GM11168 (cell line): ENCODE measurements around the gene TMEM87A.

Source experiments
- in situ Hi-C: fragments of 300-500 bp; cut with MboI; formaldehyde crosslinking; loops from one replicate; pipeline ENCODE4 v1.12.0; 2022; ENCODE audit warnings: low sequenced_read_pairs; ENCODE audit not compliant: unreplicated experiment

TMEM87A gene

DNA sequence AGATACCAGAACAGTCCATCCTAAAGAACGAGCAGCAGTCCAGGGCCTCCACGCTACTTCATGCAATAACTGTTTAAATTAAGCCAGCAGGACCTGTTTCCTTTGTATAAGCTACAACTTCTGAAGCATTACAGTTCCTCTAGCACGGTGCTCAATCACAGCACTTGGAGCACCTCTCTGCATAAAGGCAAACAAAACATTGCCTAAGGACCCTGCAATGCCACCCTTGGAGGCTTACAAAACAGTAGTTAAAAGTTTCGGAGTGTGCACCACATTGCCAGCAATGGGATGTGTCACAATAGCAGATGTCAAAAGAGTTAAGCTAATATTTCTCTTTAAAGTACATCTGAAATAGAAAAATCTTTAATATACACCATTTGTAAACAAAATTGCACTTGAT, 62.5 kb downstream of the TMEM87A start:
- in situ Hi-C loops: no loop called here

DNA sequence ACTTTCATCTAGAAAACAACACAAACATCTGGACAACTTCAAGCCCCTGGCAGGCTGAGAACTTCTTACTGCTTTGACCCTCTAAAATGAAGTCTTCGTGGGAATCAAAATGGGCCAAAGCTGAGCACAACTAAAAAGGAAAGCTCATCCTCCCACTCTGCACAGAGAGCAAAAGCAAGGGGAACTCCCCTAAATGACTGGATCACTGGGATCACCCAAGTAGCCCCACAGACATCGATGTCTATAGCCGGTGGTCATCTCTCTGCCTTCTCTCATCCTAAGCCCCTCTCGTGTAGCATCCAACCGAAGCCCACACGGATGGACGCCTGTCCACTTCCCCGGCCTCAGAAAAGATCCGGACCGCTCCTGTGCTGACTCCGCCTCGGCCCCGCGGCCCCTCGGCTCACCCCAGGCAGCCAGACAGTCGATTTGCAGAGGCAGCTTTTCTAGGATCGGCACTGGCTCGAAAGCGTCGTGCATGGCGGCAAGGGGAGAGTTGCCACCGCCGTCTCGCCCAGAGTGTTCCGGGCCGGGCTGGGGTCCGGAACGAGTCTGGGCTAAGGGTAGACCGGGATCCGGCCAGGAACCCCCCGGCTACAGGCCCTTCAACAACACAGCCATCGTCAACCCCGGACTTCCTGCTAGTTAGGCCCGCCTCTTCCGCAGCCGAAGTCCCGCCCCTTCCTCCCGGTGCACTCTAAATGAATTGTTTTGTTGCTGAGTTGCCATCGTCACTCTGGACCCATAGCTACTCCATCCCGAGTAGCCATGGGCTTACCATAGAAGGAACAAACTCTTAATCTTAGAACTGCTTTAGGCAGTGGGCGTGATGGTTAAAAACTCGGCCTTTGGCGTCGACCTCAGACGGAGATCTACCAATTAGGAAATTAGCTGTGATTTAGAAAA, 65.3 kb downstream of the TMEM87A start, which contains the start of gene VPS39:
VPS39 (minus strand) TSS at position 631 of the 906 bp plus-strand sequence; CDS start at position 480, 151 bp downstream.
- in situ Hi-C loops: no loop called here

DNA sequence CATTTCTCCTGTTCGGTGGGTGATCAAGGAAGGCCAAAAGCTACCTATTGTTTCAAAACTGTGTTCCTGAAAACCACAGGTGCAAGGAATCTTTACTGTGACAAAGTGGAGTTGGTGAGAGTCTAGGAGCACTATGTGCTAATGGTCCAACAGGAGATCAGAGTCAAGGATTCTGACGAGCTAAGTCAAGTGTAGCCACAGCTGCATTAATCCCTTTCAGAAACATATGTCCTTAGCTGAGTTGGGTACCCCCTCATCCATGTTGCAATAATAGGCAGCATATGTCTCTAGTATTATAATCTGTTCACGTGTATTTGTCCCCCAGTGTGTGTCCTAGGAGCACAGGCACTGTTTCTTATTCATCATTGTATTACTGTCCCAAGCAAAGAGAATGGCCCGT, 66.8 kb downstream of the TMEM87A start:
- in situ Hi-C loops: no loop called here

DNA sequence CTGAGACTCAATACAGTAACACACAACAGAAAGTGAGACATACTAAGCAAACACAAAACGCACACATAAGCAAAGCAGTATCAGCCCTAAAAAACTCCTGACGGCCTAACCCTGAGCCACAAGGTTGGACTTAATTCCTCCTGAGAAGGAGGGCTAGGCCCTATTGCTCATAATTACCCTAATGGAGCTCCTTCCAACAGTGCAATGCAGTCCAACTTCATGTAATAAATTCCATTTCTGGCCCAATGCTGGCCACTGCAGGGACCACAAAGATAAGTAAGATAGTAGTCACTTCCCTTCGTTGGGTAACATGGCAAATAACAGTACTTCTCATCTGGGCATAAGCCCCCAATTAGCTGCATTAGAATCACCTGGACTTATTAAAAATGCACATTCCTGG, 69.3 kb downstream of the TMEM87A start:
- in situ Hi-C loops: no loop called here

DNA sequence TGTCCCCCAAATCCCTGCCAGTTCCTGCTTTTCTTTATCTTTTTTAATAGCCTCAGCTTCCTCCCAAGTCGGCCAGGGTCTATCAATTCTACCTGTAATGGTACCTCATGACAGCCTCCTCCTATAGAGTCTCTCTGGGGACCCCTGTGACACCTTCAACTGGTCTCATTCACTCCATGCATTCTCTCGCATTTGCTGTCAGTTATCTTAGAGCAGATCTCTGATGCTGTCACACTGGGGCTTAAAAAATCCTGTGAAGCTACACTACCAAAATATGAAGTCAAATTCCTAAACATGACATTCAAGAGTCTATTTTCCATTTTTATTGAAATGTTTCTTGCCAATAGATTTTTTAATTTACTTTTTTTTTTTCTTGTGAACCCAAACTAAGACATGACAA, 70.6 kb downstream of the TMEM87A start:
- in situ Hi-C loops: no loop called here

DNA sequence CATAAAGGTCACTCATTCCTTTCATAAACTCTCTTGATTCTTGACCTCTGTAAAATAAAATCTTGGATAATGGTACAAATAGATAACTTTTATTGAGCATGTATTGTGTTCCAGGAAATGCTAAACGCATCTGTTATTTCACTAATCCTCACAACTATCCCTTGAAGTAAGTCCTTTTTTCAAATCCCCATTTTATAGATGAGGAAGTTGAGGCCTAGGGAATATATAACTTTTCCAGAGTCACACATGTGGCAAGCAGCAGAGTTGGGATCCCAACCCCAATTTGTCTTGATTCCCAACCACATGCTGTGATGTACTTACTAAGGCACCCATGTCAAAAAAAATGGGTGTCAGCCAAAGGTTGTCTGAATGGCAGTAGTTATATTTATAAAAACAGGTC, 71.4 kb downstream of the TMEM87A start:
- in situ Hi-C loops: no loop called here

DNA sequence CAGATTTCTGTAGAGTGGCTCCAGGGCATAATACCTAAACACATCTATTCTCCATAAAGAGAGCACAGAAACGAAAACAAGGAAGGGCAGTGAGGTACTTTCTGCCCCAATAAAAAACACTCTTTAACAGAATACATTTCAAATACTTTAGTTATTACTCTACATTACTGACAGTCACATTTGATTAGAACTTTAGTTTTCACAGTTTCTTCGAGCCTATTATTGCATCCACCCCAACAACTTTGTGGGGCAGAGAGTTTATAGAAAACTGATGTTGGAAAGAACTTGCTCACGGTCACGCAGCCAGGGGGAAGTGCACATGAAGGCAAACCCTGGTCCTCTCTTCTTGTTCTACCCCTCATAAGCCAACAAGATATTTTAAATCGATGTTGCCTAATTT, 74.1 kb downstream of the TMEM87A start:
- in situ Hi-C loops: no loop called here

DNA sequence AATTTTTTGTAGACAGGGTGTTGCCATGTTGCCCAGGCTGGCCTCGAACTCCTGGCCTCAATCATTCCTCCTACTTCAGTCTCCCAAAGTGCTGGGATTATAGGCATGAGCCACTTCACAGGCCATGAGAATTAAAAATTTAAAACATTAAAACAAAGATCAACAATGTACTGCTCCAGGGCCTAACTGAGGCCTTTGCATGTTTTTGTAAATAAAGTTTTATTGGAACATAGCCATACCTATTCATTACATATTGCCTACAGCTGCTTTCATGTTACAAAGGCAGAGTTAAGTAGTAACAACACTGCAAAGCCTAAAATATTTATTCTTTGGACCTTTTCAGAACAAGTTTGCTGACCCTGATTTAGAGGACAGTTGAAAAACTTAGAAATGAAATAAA, 74.7 kb downstream of the TMEM87A start:
- in situ Hi-C loops: no loop called here

DNA sequence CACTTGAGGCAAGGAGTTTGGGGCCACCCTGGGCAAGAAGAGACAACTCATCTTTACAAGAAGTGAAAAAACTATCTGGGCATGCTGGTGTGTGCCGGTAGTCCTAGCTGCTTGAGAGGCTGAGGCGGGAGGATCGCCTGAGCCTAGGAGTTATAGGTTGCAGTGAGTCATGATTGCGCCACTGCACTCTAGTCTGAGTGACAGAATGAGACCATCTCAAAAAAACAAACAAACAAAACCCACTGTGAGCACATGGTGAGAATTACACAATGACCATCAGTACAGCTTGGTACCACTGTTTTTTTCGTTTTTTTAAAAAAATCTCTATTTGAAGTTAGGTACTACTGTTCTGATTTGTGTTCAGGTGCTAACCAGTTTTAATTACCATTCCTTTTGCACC, 78.7 kb downstream of the TMEM87A start:
- in situ Hi-C loops: no loop called here

DNA sequence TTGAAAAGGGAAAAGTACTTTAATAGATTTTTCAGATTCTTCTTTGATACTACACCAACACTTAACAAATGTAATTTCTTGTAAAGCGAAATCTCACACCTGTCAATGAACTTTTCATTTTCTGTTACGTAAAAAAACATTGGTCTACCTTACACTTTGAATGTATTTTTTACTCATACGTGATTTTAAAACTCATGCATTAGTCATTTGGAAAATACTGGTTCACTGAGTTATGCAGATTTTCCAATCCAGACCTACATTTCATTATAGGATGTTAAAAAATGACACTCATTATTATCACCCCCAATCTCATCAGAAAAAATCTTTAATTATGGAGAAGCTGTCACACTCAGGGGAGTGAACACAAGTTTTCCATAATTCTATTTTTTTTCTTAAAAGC, 79.8 kb downstream of the TMEM87A start:
- in situ Hi-C loops: no loop called here

DNA sequence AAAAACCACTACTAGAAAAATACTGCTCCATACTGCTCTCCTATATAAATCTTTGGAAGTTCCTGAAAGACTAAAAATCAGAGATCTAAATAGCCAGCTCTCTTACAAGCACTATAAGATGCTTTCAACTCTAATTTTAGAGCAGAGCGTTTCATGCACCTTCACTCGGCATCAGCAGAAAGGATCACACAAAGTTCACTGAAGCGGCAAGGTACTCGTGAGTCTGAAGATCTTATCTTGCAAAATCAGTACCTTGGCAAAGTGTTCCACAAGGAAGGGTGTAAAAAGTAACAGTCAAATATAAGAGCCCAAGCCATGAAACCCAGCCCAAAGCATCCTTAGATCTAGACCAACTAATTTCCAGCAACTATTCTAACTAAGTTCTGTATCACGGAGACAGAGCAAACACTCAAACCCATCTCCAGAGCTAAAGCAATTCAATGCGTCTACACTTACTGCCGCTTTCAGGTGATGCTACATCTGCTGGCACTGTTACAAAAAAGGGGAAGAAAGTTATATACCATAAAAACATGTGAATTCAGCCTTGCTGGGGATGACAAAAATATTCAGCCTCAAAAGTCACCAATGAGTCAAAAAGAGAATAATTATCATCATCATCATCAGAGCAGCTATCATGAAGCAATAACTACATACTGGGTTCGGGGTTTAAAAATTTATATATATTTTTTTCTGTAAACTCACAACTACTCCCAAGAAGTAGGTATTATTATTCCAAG, 81.5 kb downstream of the TMEM87A start:
- in situ Hi-C loops: no loop called here

DNA sequence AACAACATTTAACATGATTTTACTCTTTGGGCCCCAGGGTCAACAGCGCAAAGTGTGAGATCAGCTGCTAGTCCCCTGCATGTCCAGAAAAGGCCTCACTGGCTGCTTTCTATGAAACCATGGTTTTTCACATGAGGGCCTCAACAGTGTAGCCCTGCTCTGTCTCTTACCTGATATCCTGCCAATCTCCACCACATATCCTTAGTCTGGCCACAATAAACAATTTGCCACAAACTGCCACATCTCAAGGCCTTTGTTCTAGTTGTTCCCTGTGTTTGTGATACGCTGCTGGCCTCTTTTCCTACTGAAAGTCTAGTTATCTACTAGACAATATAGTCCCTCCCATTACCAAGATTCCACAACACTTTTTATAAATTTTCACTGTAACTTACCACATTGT, 82.9 kb downstream of the TMEM87A start:
- in situ Hi-C loops: no loop called here

DNA sequence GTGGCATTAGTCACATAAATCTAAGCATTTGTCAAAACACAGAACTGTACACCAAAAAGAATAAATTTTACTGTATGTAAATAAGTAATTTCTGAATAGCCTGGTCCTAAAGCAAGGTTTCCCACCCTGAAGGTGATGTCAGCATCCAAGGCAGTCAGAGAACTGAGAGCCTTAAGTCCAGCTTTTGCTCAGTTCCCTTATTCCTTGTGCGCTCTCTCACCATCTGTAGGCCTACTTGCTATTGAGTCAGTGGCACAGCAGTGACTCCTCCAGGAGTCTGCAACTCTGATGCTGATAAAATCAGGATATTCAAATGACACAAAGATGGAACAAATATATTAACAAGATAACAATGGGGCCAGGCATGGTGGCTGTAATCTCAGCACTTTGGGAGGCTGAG, 87.4 kb downstream of the TMEM87A start:
- in situ Hi-C loops: no loop called here

DNA sequence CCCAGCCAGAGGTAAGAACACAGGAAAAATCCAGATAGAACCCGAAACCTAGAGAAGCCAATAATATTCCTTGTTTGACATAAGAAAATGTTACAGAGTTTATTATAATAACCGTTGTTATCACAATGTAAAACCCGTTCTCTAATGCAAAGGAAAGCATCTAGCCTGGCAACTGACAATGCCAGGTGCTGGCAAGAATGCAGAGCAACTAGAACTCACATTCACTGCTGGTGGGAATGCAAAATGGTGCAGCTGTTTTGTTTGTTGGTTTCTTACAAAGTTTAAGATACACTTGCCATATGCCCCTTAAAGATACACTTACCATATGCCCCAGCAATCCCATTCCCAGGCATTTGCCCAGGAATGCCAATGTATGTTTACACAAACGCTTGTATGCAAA, 88.5 kb downstream of the TMEM87A start:
- in situ Hi-C loops: no loop called here

DNA sequence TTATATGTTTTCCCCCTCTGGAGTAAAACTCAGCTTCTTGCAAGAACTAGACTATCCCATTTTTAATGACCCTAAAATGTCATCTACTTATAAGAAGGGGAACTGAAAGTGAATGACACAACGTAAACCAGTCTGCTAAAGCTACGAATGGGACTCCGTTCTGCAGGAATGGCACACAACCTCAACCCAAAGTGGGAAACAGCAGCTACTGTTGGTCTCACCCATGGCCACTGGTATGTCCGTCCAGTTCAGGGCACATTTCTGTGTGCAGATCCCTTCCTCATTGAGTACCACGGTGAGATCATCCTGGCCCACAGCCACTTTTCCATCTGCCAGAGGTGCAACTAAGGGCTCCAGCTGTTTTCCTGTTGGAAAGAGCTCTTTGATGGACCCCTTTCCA, 88.9 kb downstream of the TMEM87A start:
- in situ Hi-C loops: no loop called here

DNA sequence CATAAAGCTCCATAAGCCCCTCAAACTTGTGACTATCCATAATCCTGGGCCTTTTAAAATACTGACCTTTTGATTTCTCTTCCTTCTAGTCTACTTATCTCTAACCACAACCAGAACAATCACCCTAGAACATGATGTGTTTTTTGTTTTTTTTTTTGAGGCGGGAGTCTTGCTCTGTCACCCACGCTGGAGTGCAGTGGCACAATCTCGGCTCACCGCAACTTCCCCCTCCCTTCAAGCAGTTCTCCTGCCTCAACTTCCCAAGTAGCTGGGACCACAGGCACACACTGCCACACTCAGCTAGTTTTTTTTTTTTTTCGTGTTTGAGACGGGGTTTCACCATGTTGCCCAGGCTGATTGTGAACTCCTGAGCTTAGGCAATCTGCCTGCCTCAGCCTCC, 90.3 kb downstream of the TMEM87A start:
- in situ Hi-C loops: no loop called here

DNA sequence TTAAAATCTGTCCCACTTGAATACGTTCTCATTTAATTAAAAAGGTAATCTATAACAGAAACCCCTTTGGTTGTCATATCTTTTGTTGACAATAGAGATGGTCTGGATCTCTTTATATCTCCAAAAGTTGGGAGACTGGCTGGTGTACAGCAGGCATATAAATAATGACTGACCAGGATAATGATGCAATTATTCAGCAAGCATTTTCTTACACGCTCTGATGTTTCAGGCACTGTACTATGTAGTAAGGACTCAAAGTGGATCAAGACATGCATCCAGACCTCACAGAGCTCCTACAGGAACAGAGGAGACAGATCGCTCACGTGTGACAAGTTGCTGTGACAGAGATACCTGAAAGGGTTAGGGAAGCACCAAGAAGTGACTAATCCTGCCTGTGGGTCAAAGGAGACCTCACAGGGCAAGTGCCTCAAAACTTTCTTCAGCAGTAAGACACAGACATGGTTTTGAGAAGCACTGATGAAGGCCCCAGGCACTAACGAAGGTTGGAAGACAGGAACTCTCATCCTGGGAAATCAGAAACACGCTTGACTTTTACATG, 90.8 kb downstream of the TMEM87A start:
- in situ Hi-C loops: no loop called here

DNA sequence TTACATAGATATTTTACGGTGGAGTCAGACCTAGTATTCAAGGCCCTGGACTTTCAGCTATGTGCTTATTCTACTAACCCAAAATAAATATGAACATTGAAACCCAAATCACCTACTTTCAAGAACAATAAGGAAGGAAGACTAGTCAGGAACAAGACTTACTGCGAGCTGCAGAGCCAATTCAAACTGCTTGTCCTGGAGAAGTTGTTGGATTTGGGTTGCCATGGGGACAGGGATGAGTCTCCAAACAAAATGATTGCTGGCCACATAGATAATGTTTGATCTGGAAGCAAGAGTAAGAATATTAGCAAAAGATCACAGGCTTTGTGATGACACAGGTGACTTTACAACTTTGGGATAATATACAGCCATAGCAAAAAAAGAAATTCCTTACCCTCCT, 95.2 kb downstream of the TMEM87A start:
- in situ Hi-C loops: no loop called here

DNA sequence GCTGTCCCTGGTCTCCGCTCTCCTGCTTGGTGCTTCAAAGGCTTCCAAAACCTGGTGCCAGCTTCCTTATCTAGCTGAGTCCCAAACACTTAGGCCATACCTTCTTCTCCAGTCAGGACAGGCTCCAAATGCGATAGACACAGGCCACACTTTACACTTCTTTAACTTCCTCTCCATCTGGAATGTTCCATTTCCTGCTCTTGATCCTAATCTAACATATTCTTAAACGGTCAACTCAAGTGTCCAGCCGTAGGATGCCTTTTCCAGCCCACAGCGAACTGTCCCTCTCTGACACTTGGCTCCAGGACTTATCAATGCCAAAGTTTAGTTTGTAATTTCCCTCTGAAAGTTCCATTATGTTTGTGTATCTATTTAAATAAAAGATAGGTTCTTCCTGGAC, 97.6 kb downstream of the TMEM87A start:
- in situ Hi-C loops: no loop called here

DNA sequence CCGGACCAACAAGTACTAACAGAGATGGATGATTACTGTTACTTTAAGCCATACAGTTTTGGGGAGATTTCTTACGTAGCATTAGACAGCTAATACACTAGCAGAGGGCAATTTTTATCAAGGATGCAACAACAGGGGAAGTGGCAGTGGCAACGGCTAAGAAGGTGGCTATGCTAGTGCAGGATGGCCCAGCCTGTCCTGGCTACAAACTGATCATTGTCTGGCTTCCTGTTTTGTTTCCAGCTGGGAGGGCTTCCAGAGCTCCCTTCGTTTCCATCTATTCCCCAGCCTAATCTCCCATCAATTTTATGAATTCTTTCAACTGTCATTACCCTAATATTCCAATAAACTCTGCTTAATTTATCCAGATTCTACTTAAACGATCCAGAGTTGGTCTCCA, 100.8 kb downstream of the TMEM87A start:
- in situ Hi-C loops: no loop called here

DNA sequence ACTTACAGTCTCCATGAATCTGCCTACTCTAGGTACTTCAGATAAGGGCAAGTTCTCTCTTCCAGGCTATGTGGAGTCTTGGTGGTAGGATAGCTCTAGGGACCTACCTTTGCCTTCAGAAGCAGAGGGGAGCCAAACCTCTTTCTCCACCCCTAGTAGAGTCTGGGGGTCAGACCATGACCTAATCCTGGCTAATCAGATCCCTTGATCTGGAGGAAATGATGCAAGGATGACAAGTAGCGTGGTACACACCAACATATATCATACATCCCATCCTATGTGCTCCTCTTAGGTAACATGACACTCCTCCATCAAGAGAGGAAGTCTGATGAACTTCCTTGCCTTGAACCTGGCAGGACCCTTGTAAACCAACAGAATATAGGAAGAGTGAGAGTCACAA, 101.4 kb downstream of the TMEM87A start:
- in situ Hi-C loops: no loop called here
